Choroid plexus epithelial cell (primary cell): ENCODE measurements around the gene APCS.

Experiments used
- DNase-seq: peaks from one replicate; pipeline ENCODE4 v3.0.0-alpha.2; 2010; ENCODE audit warnings: low read depth
- H3K4me3 ChIP-seq: 2 replicates; pipeline ENCODE4 v1.5.1; 2011; ENCODE audit warnings: low read depth, mild to moderate bottlenecking, control low read depth, low read length, moderate library complexity
- CTCF ChIP-seq: conservative IDR thresholded peaks from 2 replicates; pipeline ENCODE4 v1.5.1; 2011; ENCODE audit warnings: low read depth, mild to moderate bottlenecking, control low read depth, inconsistent platforms, low read length, moderate library complexity

Gene APCS

GRCh38 chr1:159598196-159598595, 10.6 kb downstream of the APCS start:
- TF ChIP-seq CTCF, result no peak
- peak; percentile 85 for DNase-seq

GRCh38 chr1:159600894-159601293, 13.3 kb downstream of the APCS start:
- DNase-seq, result no peak
- TF ChIP-seq CTCF, result no peak
- H3K4me3 ChIP-seq, result no peak overlapping the region

More at GRCh38 chr1:159598196-159598595, 10.6 kb downstream of the APCS start:
- H3K4me3 ChIP-seq, result no peak overlapping the region

- DNase-seq, result no peak
- no peak overlapping the region for H3K4me3 ChIP-seq
- no peak for TF ChIP-seq CTCF
Measured at GRCh38 chr1:159602501-159602999, 14.9 kb downstream of the APCS start.

- H3K4me3 ChIP-seq, result no peak overlapping the region
- TF ChIP-seq CTCF, result no peak
- no peak for DNase-seq
Measured at GRCh38 chr1:159612211-159612885, 24.7 kb downstream of the APCS start.

GRCh38 chr1:159632922-159633321, 45.3 kb downstream of the APCS start:
- H3K4me3 ChIP-seq, result no peak overlapping the region
- DNase-seq, result no peak
- no peak for TF ChIP-seq CTCF
